Measurements from ENCODE around the gene SLC38A10. TPM values are rescaled to one million over a fixed set of nuclear protein-coding genes. Genes with fewer than 3 reads are reported as not detected.
A peak's percentile ranks its signal among the peaks of the same experiment; 100 is the strongest.

SLC38A10 gene
- total RNA-seq, 1 donor from 2014 or later: 35.5 TPM

- Histone ChIP-seq H3K27me3 (ENCODE audit: control insufficient read depth, insufficient read depth, low read length) (peaks cover 5% of the 10 kb centered on the region), H3K4me3 (ENCODE audit: low read depth, low read length) (no peak overlapping the region), H3K36me3 (ENCODE audit: control insufficient read depth, insufficient read depth, low read length) (no peaks in the 10 kb centered on the region)
- DNase-seq (ENCODE audit: low read depth) (no peak), FAIRE-seq (peak; percentile 60)
- no peak for TF ChIP-seq CTCF (IDR thresholded peaks at IDR 0.05; ENCODE audit: insufficient read depth, low read length, severe bottlenecking)
Measured at GRCh38 chr17:81336296-81336929, 41.3 kb upstream of the SLC38A10 start.

- DNase-seq (ENCODE audit: low read depth) (no peak), FAIRE-seq (no peak)
- Histone ChIP-seq H3K4me3 (ENCODE audit: low read depth, low read length) (no peak overlapping the region), H3K27me3 (ENCODE audit: control insufficient read depth, insufficient read depth, low read length) (peaks cover 5% of the 10 kb centered on the region), H3K36me3 (ENCODE audit: control insufficient read depth, insufficient read depth, low read length) (no peaks in the 10 kb centered on the region)
- no peak for TF ChIP-seq CTCF (IDR thresholded peaks at IDR 0.05; ENCODE audit: insufficient read depth, low read length, severe bottlenecking)
Measured at GRCh38 chr17:81335773-81336157, 40.7 kb upstream of the SLC38A10 start.

GRCh38 chr17:81334987-81335772 lies 40.1 kb upstream of the SLC38A10 start:
- FAIRE-seq (no peak), DNase-seq (ENCODE audit: low read depth) (no peak)
- Histone ChIP-seq H3K36me3 (ENCODE audit: control insufficient read depth, insufficient read depth, low read length) (no peaks in the 10 kb centered on the region), H3K4me3 (ENCODE audit: low read depth, low read length) (no peak overlapping the region), H3K27me3 (ENCODE audit: control insufficient read depth, insufficient read depth, low read length) (peaks cover 5% of the 10 kb centered on the region)
- TF ChIP-seq CTCF (IDR thresholded peaks at IDR 0.05; ENCODE audit: insufficient read depth, low read length, severe bottlenecking): no peak

- no peak for FAIRE-seq
Measured at GRCh38 chr17:81334391-81334901, 39.3 kb upstream of the SLC38A10 start.

GRCh38 chr17:81333616-81334368 lies 38.7 kb upstream of the SLC38A10 start:
- no peak for TF ChIP-seq CTCF (IDR thresholded peaks at IDR 0.05; ENCODE audit: insufficient read depth, low read length, severe bottlenecking)
- DNase-seq (ENCODE audit: low read depth) (no peak), FAIRE-seq (no peak)
- Histone ChIP-seq H3K36me3 (ENCODE audit: control insufficient read depth, insufficient read depth, low read length) (no peaks in the 10 kb centered on the region), H3K4me3 (ENCODE audit: low read depth, low read length) (no peak overlapping the region), H3K27me3 (ENCODE audit: control insufficient read depth, insufficient read depth, low read length) (peaks cover 5% of the 10 kb centered on the region)

More at GRCh38 chr17:81334391-81334901, 39.3 kb upstream of the SLC38A10 start:
- no peak for DNase-seq (ENCODE audit: low read depth)
- H3K4me3 ChIP-seq (ENCODE audit: low read depth, low read length): no peak overlapping the region
- no peaks in the 10 kb centered on the region for H3K36me3 ChIP-seq (ENCODE audit: control insufficient read depth, insufficient read depth, low read length)
- no peak for TF ChIP-seq CTCF (IDR thresholded peaks at IDR 0.05; ENCODE audit: insufficient read depth, low read length, severe bottlenecking)
- H3K27me3 ChIP-seq (ENCODE audit: control insufficient read depth, insufficient read depth, low read length): peaks cover 5% of the 10 kb centered on the region
